D721Med (cell line): ENCODE data around the gene SUMF1.

Experiments
- DNase-seq: peaks from one replicate; pipeline ENCODE4 v3.0.0; 2011; ENCODE audit warnings: low spot score; ENCODE audit not compliant: insufficient read length
- FAIRE-seq: peaks from 2 replicates; lab custom pipeline; 2011; peaks lifted over from hg19 to GRCh38; lab: Jason Lieb, UNC
- CTCF ChIP-seq: IDR thresholded peaks from 2 replicates; pipeline ENCODE4 v1.5.1; 2012; ENCODE audit warnings: mild to moderate bottlenecking, control low read depth; ENCODE audit not compliant: insufficient read depth; ENCODE audit errors: missing control alignments

The SUMF1 gene

DNA sequence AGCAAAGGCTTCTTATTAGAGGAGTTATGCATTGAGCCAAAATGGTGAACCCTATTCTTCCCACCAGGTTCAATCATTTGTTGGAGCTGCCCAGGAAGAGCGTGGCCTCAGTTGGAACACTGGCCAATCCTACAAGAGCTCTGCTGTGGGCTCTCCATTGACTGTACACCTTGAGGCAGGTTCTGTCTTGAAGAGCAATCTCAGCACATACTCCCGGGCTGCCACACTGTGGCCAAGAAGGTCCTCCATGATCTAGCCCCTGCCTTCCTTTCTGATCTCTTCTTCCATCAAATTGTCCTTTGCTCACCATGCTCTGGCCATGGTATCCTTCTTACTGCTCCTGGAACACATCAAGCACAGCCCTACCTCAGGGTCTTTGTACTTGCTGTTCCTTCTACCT, 5.7 kb upstream of the SUMF1 start:
- no peak for FAIRE-seq
- no peak for TF ChIP-seq CTCF

GRCh38 chr3:4472312-4472711, 5.2 kb upstream of the SUMF1 start:
- no peak for TF ChIP-seq CTCF
- DNase-seq (no peak), FAIRE-seq (no peak)

More for the DNA sequence above, 5.7 kb upstream of the SUMF1 start:
- no peak for DNase-seq

DNA sequence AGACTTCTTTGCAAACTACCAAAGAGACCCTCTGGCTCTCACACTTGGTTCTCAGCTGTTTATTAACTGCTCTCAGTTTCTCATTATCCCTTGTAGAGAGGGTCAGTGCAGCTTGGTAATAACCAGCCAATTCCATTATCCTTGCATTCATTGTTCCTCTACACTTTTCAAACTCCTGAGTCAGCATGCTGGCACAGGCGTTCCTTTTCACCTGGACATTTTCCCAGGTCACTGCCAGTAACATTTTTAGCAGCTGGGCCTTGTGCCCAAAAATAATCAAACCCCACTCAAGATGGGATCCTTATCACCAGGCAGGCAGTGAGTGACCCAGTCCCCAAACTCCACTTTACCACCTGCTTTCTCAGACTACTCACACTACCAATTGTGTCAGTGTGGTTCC, 4.8 kb upstream of the SUMF1 start:
- FAIRE-seq: no peak
- no peak for TF ChIP-seq CTCF
- no peak for DNase-seq

- DNase-seq: no peak
- TF ChIP-seq CTCF: no peak
- no peak for FAIRE-seq
Measured at GRCh38 chr3:4467522-4467867, 426 bp upstream of the SUMF1 start.

DNA sequence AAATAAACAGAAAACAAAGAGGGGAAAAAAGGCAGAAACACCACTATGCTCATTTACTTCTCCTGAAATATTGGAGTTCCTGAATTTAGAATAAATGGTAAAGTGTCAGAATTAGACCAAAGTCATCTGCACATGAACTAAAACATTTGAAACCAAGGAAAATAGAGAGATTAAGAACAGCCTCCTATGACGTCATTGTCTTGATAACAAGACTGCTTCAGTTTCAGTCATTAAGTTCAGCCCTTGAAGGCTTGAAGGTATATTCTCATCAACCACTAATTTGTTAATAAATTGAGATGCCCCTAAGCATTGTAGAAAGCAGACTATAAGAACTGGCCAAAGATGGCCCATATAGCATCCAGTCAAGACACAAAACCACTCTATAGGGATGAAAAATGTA, 2.5 kb downstream of the SUMF1 start:
- TF ChIP-seq CTCF: no peak
- no peak for FAIRE-seq

DNA sequence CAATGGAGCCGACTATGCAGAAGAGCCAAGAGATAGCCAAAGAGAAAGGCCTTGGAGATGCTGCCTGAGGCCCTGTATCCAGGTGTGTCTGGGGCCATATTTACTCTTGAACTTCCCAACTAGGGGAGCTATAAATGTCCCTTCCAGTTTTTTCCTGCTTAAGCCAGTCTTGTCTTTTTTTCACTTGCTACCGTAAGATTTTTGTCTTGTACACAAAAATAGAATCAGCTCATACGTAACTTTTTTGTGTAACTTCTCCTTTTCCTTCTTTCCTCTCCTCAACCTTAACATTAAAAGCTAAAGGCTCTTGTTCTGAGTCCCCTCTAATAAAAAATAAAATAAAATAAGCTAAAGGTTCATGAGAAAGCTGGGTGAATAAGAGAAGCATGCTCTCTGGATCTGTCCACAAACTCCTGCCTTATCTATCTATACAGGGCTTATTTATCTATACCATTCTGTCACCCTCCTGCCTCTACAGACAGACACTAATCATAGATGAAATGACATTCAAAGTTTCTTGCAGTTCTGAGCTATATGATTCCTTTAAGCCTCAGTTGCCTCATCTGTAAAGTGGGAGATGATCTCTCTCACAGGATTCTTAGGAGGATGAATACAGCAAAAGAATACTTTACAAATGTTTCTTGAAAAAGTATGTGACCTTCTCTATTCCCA, 4.6 kb downstream of the SUMF1 start:
- DNase-seq (no peak), FAIRE-seq (no peak)
- TF ChIP-seq CTCF: no peak

More for the DNA sequence above, 2.5 kb downstream of the SUMF1 start:
- no peak for DNase-seq

- no peak for DNase-seq
- no peak for TF ChIP-seq CTCF
- no peak for FAIRE-seq
Measured at GRCh38 chr3:4461468-4462090, 5.5 kb downstream of the SUMF1 start.
